ENCODE measurements around the gene HES3. TPM values are rescaled to one million over a fixed set of nuclear protein-coding genes. Genes with fewer than 3 reads are reported as not detected.

The HES3 gene
- total RNA-seq, 1 donor from 2014 or later: not detected

DNA sequence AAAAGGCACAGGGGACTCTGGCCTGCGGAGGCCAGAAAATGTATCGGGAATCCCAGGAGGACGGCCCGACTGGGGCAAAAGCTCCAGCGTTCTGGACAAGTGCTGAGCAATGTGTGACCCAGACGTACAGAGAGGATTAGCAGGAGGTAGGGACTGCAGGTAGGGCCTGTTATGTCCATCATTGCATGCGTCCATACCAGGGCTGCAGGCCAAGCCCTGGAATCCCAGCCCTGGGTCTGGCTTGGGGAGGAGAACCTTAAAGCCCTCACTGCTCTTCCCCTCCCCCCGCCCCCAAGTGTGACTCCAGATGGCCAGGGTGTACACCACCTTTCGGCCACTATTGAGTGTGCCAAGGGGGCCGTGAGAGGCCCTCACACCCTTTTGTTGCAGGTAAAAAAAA lies 36.1 kb upstream of the HES3 start:
- H3K27me3 Mint-ChIP-seq: peaks cover 3% of the 10 kb centered on the region
- H3K27ac Mint-ChIP-seq: no peak overlapping the region
- H3K9me3 Mint-ChIP-seq: no peaks in the 10 kb centered on the region
- DNase-seq (ENCODE audit: extremely low spot score, unreplicated experiment): no peak
- peak overlapping the region; percentile 55 for H3K4me3 Mint-ChIP-seq
- TF ChIP-seq, protein P1, sequence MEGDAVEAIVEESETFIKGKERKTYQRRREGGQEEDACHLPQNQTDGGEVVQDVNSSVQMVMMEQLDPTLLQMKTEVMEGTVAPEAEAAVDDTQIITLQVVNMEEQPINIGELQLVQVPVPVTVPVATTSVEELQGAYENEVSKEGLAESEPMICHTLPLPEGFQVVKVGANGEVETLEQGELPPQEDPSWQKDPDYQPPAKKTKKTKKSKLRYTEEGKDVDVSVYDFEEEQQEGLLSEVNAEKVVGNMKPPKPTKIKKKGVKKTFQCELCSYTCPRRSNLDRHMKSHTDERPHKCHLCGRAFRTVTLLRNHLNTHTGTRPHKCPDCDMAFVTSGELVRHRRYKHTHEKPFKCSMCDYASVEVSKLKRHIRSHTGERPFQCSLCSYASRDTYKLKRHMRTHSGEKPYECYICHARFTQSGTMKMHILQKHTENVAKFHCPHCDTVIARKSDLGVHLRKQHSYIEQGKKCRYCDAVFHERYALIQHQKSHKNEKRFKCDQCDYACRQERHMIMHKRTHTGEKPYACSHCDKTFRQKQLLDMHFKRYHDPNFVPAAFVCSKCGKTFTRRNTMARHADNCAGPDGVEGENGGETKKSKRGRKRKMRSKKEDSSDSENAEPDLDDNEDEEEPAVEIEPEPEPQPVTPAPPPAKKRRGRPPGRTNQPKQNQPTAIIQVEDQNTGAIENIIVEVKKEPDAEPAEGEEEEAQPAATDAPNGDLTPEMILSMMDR (conservative IDR thresholded peaks at IDR 0.05): no peak
- peaks cover 3% of the 10 kb centered on the region for H3K4me1 Mint-ChIP-seq (ENCODE audit: unreplicated experiment)
- peaks cover 5% of the 10 kb centered on the region for H3K36me3 Mint-ChIP-seq

- H3K9me3 Mint-ChIP-seq: no peaks in the 10 kb centered on the region
- H3K36me3 Mint-ChIP-seq: peaks cover 8% of the 10 kb centered on the region
These were observed 35.0 kb upstream of the HES3 start for GRCh38 chr1:6208723-6209660.

GRCh38 chr1:6209661-6210580 lies 34.1 kb upstream of the HES3 start:
- Mint-ChIP-seq H3K4me1 (ENCODE audit: unreplicated experiment) (no peaks in the 10 kb centered on the region), H3K36me3 (peaks cover 8% of the 10 kb centered on the region), H3K27me3 (peaks cover 3% of the 10 kb centered on the region), H3K4me3 (peak overlapping the region; percentile 65), H3K27ac (no peak overlapping the region), H3K9me3 (no peaks in the 10 kb centered on the region)
- DNase-seq (ENCODE audit: extremely low spot score, unreplicated experiment): no peak
- TF ChIP-seq, protein P1 (conservative IDR thresholded peaks at IDR 0.05): peak; percentile 44

More at GRCh38 chr1:6208723-6209660, 35.0 kb upstream of the HES3 start:
- DNase-seq (ENCODE audit: extremely low spot score, unreplicated experiment): peak; percentile 78
- Mint-ChIP-seq H3K27ac (no peak overlapping the region), H3K4me1 (ENCODE audit: unreplicated experiment) (peaks cover 3% of the 10 kb centered on the region), H3K4me3 (peak overlapping the region; percentile 80), H3K27me3 (peaks cover 3% of the 10 kb centered on the region)
- TF ChIP-seq, protein P1 (conservative IDR thresholded peaks at IDR 0.05): peak; percentile 70

- Mint-ChIP-seq H3K36me3 (peaks cover 13% of the 10 kb centered on the region), H3K4me3 (no peak overlapping the region), H3K4me1 (ENCODE audit: unreplicated experiment) (no peaks in the 10 kb centered on the region), H3K9me3 (no peaks in the 10 kb centered on the region), H3K27me3 (peaks cover 3% of the 10 kb centered on the region), H3K27ac (no peak overlapping the region)
- TF ChIP-seq, protein P1 (conservative IDR thresholded peaks at IDR 0.05): no peak
- DNase-seq (ENCODE audit: extremely low spot score, unreplicated experiment): no peak
These were observed 33.2 kb upstream of the HES3 start for GRCh38 chr1:6210591-6211355.

DNA sequence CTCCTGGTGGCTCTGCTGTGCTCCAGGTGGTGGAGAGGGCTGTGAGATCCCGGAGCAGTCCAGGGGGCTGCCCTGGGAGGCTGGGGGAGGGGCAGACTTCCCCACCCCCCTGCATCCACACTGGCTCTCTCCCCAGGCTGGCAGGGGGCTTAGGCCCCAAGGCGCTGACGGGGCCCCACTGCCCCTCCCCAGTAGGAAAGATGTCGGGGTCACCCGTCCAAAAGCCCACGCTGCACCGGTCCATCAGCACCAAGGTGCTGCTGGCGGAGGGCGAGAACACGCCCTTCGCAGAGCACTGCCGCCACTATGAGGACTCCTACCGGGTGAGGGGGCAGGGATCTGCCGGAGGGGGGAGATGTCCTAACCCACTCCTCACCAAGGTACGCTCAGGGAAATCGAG lies 32.2 kb upstream of the HES3 start:
- H3K27ac Mint-ChIP-seq: no peak overlapping the region
- H3K27me3 Mint-ChIP-seq: peaks cover 3% of the 10 kb centered on the region
- DNase-seq (ENCODE audit: extremely low spot score, unreplicated experiment): no peak
- no peak overlapping the region for H3K4me3 Mint-ChIP-seq
- no peaks in the 10 kb centered on the region for H3K9me3 Mint-ChIP-seq
- H3K36me3 Mint-ChIP-seq: peaks cover 14% of the 10 kb centered on the region
- H3K4me1 Mint-ChIP-seq (ENCODE audit: unreplicated experiment): no peaks in the 10 kb centered on the region
- TF ChIP-seq, protein P1 (conservative IDR thresholded peaks at IDR 0.05): no peak
